Measurements from ENCODE around the gene KIF6.

DNA sequence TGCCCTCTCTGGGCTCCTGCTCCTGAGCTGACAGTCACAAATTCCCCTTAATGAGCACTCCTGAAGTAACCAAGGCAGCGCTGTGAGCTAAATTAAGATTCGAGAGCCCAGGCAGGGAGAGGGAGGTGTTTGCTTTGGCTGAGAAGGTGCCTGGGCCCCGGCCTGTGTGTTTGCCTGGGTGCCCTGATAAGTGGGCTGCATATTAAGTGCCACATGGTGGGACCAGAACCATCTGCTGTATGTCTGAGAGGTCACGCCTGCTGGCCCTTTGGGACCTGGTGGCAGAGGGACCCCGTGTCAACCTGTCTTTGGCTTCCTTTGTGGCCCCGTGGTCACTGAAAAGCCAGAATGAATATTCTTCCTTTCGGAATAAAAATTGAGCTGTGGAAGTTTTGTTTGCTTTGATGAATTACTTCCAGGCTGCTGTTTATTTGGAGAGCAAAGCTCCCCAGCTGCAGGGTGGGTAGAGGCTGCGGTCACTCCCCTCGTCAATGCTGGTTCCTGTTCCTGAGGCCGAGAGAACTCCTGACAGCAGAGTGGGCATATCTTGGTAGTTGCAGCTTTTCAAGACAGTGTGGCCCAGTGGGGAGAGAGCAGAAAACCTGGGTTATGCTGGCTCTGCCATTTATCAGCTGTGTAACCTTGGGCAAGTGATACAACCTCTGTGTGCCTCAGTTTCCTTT lies 385.2 kb downstream of the KIF6 start:
- TF ChIP-seq, protein P1, sequence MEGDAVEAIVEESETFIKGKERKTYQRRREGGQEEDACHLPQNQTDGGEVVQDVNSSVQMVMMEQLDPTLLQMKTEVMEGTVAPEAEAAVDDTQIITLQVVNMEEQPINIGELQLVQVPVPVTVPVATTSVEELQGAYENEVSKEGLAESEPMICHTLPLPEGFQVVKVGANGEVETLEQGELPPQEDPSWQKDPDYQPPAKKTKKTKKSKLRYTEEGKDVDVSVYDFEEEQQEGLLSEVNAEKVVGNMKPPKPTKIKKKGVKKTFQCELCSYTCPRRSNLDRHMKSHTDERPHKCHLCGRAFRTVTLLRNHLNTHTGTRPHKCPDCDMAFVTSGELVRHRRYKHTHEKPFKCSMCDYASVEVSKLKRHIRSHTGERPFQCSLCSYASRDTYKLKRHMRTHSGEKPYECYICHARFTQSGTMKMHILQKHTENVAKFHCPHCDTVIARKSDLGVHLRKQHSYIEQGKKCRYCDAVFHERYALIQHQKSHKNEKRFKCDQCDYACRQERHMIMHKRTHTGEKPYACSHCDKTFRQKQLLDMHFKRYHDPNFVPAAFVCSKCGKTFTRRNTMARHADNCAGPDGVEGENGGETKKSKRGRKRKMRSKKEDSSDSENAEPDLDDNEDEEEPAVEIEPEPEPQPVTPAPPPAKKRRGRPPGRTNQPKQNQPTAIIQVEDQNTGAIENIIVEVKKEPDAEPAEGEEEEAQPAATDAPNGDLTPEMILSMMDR (optimal IDR thresholded peaks at IDR 0.05 in 1 of 3, IDR thresholded peaks at IDR 0.05 in 1 of 3, conservative IDR thresholded peaks at IDR 0.05 in 1 of 3; ENCODE audit: extremely low read depth in 1 of 3, insufficient read depth in 2 of 3, low read length in 3 of 3) = no peak
- no peak for TF ChIP-seq EZH2 (IDR thresholded peaks at IDR 0.05; ENCODE audit: low read length)
